PFSK-1 (cell line): ENCODE measurements around the gene SCYGR5.

Experiments
- FOXP2 ChIP-seq: optimal IDR thresholded peaks from 2 replicates; pipeline ENCODE3; 2011; ENCODE audit warnings: borderline replicate concordance, control low read depth, inconsistent platforms; ENCODE audit not compliant: insufficient read depth; ENCODE audit errors: extremely low read length, extremely low read depth
- POLR2AphosphoS5 ChIP-seq: IDR thresholded peaks from 2 replicates; pipeline ENCODE4 v1.6.1; 2012; ENCODE audit warnings: low read depth, mild to moderate bottlenecking, control low read depth, low read length, moderate library complexity
- REST ChIP-seq, 2 experiments: IDR thresholded peaks; 2 replicates each; pipeline versions ENCODE4 v1.6.1 to v1.8.0; 2011 to 2012; ENCODE audit warnings: low read depth in 2 of 2, low read length in 2 of 2, control low read depth in 1 of 2, inconsistent platforms in 1 of 2, mild to moderate bottlenecking in 1 of 2, moderate library complexity in 1 of 2; ENCODE audit not compliant: insufficient read depth in 1 of 2
- SIN3A ChIP-seq: IDR thresholded peaks from 2 replicates; pipeline ENCODE4 v1.6.1; 2012; ENCODE audit warnings: mild to moderate bottlenecking, low read length, moderate library complexity, borderline replicate concordance; ENCODE audit not compliant: insufficient read depth
- TAF1 ChIP-seq: IDR thresholded peaks from 2 replicates; pipeline ENCODE4 v1.6.1; 2012; ENCODE audit warnings: low read length, control low read depth, borderline replicate concordance; ENCODE audit not compliant: insufficient read depth

- TF ChIP-seq TAF1 (no peak), POLR2AphosphoS5 (no peak), REST (IDR thresholded peaks at IDR 0.05; ENCODE audit: insufficient read depth in 1 of 2, low read depth in 2 of 2, low read length in 2 of 2) (no peak), SIN3A (no peak), FOXP2 (no peak)
Measured at GRCh38 chr2:227654426-227654825, 12.2 kb upstream of the SCYGR5 start.
